Endothelial cell of umbilical vein (primary cell): ENCODE data around the gene PTPRD.

Experiments used
- EZH2 ChIP-seq: IDR thresholded peaks from 2 replicates; pipeline ENCODE4 v1.6.1; 2012; ENCODE audit warnings: borderline replicate concordance, low read depth, mild to moderate bottlenecking, moderate library complexity, low read length, inconsistent platforms; ENCODE audit not compliant: severe bottlenecking
- JUN ChIP-seq: IDR thresholded peaks from 2 replicates; pipeline ENCODE4 v1.6.1; 2011; ENCODE audit warnings: borderline replicate concordance, low read depth; ENCODE audit not compliant: insufficient read length, insufficient read depth
- POLR2A ChIP-seq: IDR thresholded peaks from 2 replicates; pipeline ENCODE4 v1.6.1; 2012; ENCODE audit warnings: low read depth, mild to moderate bottlenecking, control low read depth, low read length
- POLR2AphosphoS5 ChIP-seq: IDR thresholded peaks from 2 replicates; pipeline ENCODE4 v1.6.1; 2012; ENCODE audit warnings: low read depth, mild to moderate bottlenecking, control low read depth, low read length, moderate library complexity; ENCODE audit not compliant: insufficient read depth
- TF ChIP-seq, protein P1 (sequence below), 2 donors: IDR thresholded peaks; 1 replicate in 1 of 2; 2 replicates in 1 of 2; pipeline ENCODE4 v1.5.1; 2011; ENCODE audit warnings: low read length in 2 of 2, mild to moderate bottlenecking in 2 of 2, moderate library complexity in 2 of 2, control low read depth in 1 of 2, inconsistent platforms in 1 of 2, low read depth in 1 of 2; ENCODE audit not compliant: insufficient read depth in 1 of 2; ENCODE audit errors: extremely low read depth in 1 of 2

DNA sequence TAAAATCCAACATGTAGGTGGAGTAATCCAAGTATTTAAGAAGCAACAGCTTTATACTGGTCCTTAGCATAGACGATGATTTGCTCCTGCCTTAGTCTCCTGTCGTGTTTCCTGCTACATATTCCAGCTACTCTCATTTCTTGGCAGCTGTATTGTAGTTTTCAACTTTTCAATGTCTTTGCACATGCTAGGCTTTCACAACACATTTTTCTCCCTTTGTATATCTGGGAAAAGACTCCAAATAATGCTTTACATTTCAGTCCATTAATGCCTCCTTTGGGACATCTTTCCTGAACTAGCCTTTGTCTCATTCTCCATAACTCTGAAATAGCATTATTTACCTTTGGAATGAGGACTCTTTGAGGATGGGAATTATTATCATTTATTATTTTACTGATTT, 508.0 kb downstream of the PTPRD start:
- TF ChIP-seq, protein P1, sequence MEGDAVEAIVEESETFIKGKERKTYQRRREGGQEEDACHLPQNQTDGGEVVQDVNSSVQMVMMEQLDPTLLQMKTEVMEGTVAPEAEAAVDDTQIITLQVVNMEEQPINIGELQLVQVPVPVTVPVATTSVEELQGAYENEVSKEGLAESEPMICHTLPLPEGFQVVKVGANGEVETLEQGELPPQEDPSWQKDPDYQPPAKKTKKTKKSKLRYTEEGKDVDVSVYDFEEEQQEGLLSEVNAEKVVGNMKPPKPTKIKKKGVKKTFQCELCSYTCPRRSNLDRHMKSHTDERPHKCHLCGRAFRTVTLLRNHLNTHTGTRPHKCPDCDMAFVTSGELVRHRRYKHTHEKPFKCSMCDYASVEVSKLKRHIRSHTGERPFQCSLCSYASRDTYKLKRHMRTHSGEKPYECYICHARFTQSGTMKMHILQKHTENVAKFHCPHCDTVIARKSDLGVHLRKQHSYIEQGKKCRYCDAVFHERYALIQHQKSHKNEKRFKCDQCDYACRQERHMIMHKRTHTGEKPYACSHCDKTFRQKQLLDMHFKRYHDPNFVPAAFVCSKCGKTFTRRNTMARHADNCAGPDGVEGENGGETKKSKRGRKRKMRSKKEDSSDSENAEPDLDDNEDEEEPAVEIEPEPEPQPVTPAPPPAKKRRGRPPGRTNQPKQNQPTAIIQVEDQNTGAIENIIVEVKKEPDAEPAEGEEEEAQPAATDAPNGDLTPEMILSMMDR (IDR thresholded peaks at IDR 0.05; ENCODE audit: extremely low read depth in 1 of 2, insufficient read depth in 1 of 2, low read depth in 1 of 2, low read length in 2 of 2) = no peak
- TF ChIP-seq EZH2 = no peak
- TF ChIP-seq POLR2A = no peak
- no peak for TF ChIP-seq JUN
- TF ChIP-seq POLR2AphosphoS5 = no peak
